Mesenchymal stem cell (in vitro differentiated cells and primary cell): ENCODE results near the gene TMPRSS6.

Source experiments
- DNase-seq: peaks from one replicate; pipeline ENCODE4 v3.0.0-alpha.2; 2013
- H2AFZ ChIP-seq: one replicate; pipeline ENCODE4 v1.6.1; 2013; ENCODE audit warnings: low read depth, mild to moderate bottlenecking, control low read depth, inconsistent platforms, low read length, moderate library complexity
- H2AK5ac ChIP-seq: 2 replicates; pipeline ENCODE4 v1.6.1; 2013; ENCODE audit warnings: low read length, moderate library complexity, mild to moderate bottlenecking, inconsistent platforms; ENCODE audit not compliant: severe bottlenecking
- H2BK120ac ChIP-seq: one replicate; pipeline ENCODE4 v1.6.1; 2013; ENCODE audit warnings: low read depth, mild to moderate bottlenecking, inconsistent platforms, low read length, moderate library complexity
- H2BK12ac ChIP-seq, 2 experiments: one replicate each; pipeline ENCODE4 v1.6.1; 2013; ENCODE audit warnings: inconsistent platforms in 2 of 2, low read length in 2 of 2, mild to moderate bottlenecking in 2 of 2, moderate library complexity in 2 of 2, control low read depth in 1 of 2
- H2BK15ac ChIP-seq: one replicate; pipeline ENCODE4 v1.6.1; 2013; ENCODE audit warnings: mild to moderate bottlenecking, low read depth, inconsistent platforms; ENCODE audit not compliant: poor library complexity, severe bottlenecking
- H2BK5ac ChIP-seq: 2 replicates; pipeline ENCODE4 v1.6.1; 2013; ENCODE audit warnings: low read depth, mild to moderate bottlenecking, low read length, control low read depth, inconsistent platforms; ENCODE audit not compliant: poor library complexity, severe bottlenecking
- H3K14ac ChIP-seq, 2 experiments: one replicate each; pipeline ENCODE4 v1.6.1; 2013; ENCODE audit warnings: inconsistent platforms in 2 of 2, low read length in 2 of 2, control low read depth in 1 of 2, mild to moderate bottlenecking in 1 of 2, moderate library complexity in 1 of 2
- H3K18ac ChIP-seq, 2 experiments: one replicate each; pipeline ENCODE4 v1.6.1; 2013; ENCODE audit warnings: inconsistent platforms in 2 of 2, low read length in 2 of 2, control low read depth in 1 of 2, low read depth in 1 of 2, mild to moderate bottlenecking in 1 of 2
- H3K23ac ChIP-seq, 2 experiments: one replicate each; pipeline ENCODE4 v1.6.1; 2013; ENCODE audit warnings: inconsistent platforms in 2 of 2, low read length in 2 of 2, mild to moderate bottlenecking in 2 of 2, moderate library complexity in 2 of 2, control low read depth in 1 of 2
- H3K27ac ChIP-seq: 2 replicates; pipeline ENCODE4 v1.5.1; 2013; ENCODE audit warnings: mild to moderate bottlenecking, moderate library complexity, low read length, control low read depth, inconsistent platforms; ENCODE audit not compliant: poor library complexity, severe bottlenecking
- H3K27me3 ChIP-seq, 2 experiments: 2 replicates each; pipeline versions ENCODE4 v1.6.1 to v1.7.0; 2013; ENCODE audit warnings: low read length in 2 of 2, mild to moderate bottlenecking in 2 of 2, moderate library complexity in 2 of 2, control low read depth in 1 of 2, inconsistent platforms in 1 of 2; ENCODE audit not compliant: control insufficient read depth in 1 of 2, insufficient read depth in 1 of 2
- H3K36me3 ChIP-seq, 2 experiments: 2 replicates each; pipeline versions ENCODE4 v1.6.1 to v1.7.0; 2013; ENCODE audit warnings: low read length in 2 of 2, control low read depth in 1 of 2, inconsistent platforms in 1 of 2, low read depth in 1 of 2, mild to moderate bottlenecking in 1 of 2; ENCODE audit not compliant: insufficient read depth in 2 of 2, control insufficient read depth in 1 of 2
- H3K4ac ChIP-seq, 2 experiments: one replicate each; pipeline ENCODE4 v1.6.1; 2013; ENCODE audit warnings: inconsistent platforms in 2 of 2, low read length in 2 of 2, mild to moderate bottlenecking in 2 of 2, moderate library complexity in 2 of 2, control low read depth in 1 of 2, low read depth in 1 of 2
- H3K4me1 ChIP-seq: 2 replicates; pipeline ENCODE4 v1.6.1; 2013; ENCODE audit warnings: low read depth, low read length, control low read depth; ENCODE audit not compliant: control insufficient read depth, insufficient read depth
- H3K4me2 ChIP-seq: 2 replicates; pipeline ENCODE4 v1.6.1; 2013; ENCODE audit warnings: low read length, mild to moderate bottlenecking, inconsistent platforms; ENCODE audit not compliant: poor library complexity, severe bottlenecking
- H3K4me3 ChIP-seq, 2 experiments: 2 replicates each; pipeline versions ENCODE4 v1.5.1 to v1.7.0; 2013; ENCODE audit warnings: low read length in 2 of 2, mild to moderate bottlenecking in 2 of 2, control low read depth in 1 of 2, low read depth in 1 of 2; ENCODE audit not compliant: insufficient read depth in 1 of 2
- H3K79me1 ChIP-seq: replicated peaks from 2 replicates; pipeline ENCODE4 v1.6.1; 2013; ENCODE audit warnings: mild to moderate bottlenecking, control low read depth, low read length, inconsistent platforms; ENCODE audit not compliant: poor library complexity, severe bottlenecking
- H3K9ac ChIP-seq: 2 replicates; pipeline ENCODE4 v1.7.0; 2013; ENCODE audit warnings: mild to moderate bottlenecking, low read length, moderate library complexity
- H3K9me3 ChIP-seq: 2 replicates; pipeline ENCODE4 v1.7.0; 2013; ENCODE audit warnings: mild to moderate bottlenecking, low read length; ENCODE audit not compliant: control insufficient read depth
- H4K8ac ChIP-seq: one replicate; pipeline ENCODE4 v1.6.1; 2013; ENCODE audit warnings: inconsistent platforms, mild to moderate bottlenecking, low read length, moderate library complexity
- H4K91ac ChIP-seq: one replicate; pipeline ENCODE4 v1.6.1; 2013; ENCODE audit warnings: mild to moderate bottlenecking, low read length, inconsistent platforms
- WGBS: methylation state at CpG from one replicate; pipeline ENCODE4 v1.1.7; 2013; ENCODE audit warnings: mixed read lengths; 5-methylcytosine and 5-hydroxymethylcytosine counted together

The TMPRSS6 gene

DNA sequence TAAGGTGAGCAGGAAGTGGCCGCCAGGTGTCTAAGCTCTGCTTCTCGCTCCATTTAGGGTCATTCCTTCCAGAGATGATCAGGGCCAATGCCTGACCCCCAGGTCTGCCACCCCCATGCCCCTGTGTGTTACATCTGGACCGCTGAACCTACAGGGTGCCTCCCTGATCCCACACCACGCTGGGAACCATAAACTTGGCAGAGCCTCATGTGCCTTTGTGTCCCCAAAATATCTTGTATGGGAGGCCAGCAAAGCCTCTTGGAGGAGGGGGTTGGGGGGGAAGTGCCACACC lies 94.0 kb downstream of the TMPRSS6 start:
- Histone ChIP-seq H2BK15ac (no peak overlapping the region), H3K9ac (no peak overlapping the region), H3K23ac (no peak overlapping the region), H3K27ac (no peak overlapping the region), H3K36me3 (peaks cover 18 to 26% of the 10 kb centered on the region in 2 experiments), H3K4ac (no peak overlapping the region), H2BK12ac (no peak overlapping the region), H4K91ac (no peak overlapping the region), H2BK120ac (no peak overlapping the region), H3K27me3 (no peaks in the 10 kb centered on the region), H2AK5ac (no peak overlapping the region), H3K9me3 (no peaks in the 10 kb centered on the region), H3K4me2 (no peak overlapping the region), H3K4me3 (no peak overlapping the region), H2AFZ (no peak overlapping the region), H3K79me1 (peaks cover 25% of the 10 kb centered on the region), H3K14ac (no peak overlapping the region), H4K8ac (no peak overlapping the region), H3K18ac (no peak overlapping the region), H3K4me1 (peaks cover 27% of the 10 kb centered on the region), H2BK5ac (no peak overlapping the region)
- WGBS = 94% methylated on average over 4 of the region's 4 CpGs
- no peak for DNase-seq
